Loucy (cell line): ENCODE results near the gene EXD3.

Experiments used
- H2AFZ ChIP-seq: fragments of 200-600 bp; sonication (generic); 2 replicates; pipeline ENCODE4 v1.6.0; 2016; ENCODE audit warnings: antibody characterized with exemption, mild to moderate bottlenecking, low read length, moderate library complexity
- H3F3A ChIP-seq: fragments of 200-600 bp; 2 replicates; pipeline ENCODE4 v1.6.0; 2016; ENCODE audit warnings: antibody characterized with exemption, low read depth, mild to moderate bottlenecking
- H3K27me3 ChIP-seq: fragments of 200-600 bp; sonication (generic); 2 replicates; pipeline ENCODE4 v1.6.1; 2014; ENCODE audit warnings: low read length, mild to moderate bottlenecking; ENCODE audit not compliant: insufficient read depth, poor library complexity, severe bottlenecking
- H3K36me3 ChIP-seq: fragments of 200-600 bp; sonication (generic); 2 replicates; pipeline ENCODE4 v1.6.1; 2016; ENCODE audit warnings: low read length; ENCODE audit not compliant: insufficient read depth
- H3K4me1 ChIP-seq: fragments of 200-600 bp; sonication (generic); 2 replicates; pipeline ENCODE4 v1.5.1; 2014; ENCODE audit warnings: low read length, mild to moderate bottlenecking; ENCODE audit not compliant: insufficient read depth, poor library complexity, severe bottlenecking
- H3K4me2 ChIP-seq: fragments of 200-600 bp; sonication (generic); 2 replicates; pipeline ENCODE4 v1.6.0; 2014; ENCODE audit warnings: antibody characterized with exemption, low read length, low read depth, mild to moderate bottlenecking; ENCODE audit not compliant: poor library complexity, severe bottlenecking
- H3K4me3 ChIP-seq: fragments of 200-600 bp; sonication (generic); 2 replicates; pipeline ENCODE4 v1.5.1; 2014; ENCODE audit warnings: low read length, mild to moderate bottlenecking, mixed read lengths; ENCODE audit not compliant: poor library complexity, severe bottlenecking
- H3K79me2 ChIP-seq: fragments of 200-600 bp; sonication (generic); 2 replicates; pipeline ENCODE4 v1.6.1; 2014; ENCODE audit warnings: low read length; ENCODE audit not compliant: insufficient read depth
- H3K9ac ChIP-seq: fragments of 200-600 bp; sonication (generic); 2 replicates; pipeline ENCODE4 v1.6.0; 2014; ENCODE audit warnings: mild to moderate bottlenecking, low read depth, low read length, moderate library complexity; ENCODE audit not compliant: poor library complexity, severe bottlenecking
- H3K9me2 ChIP-seq: fragments of 200-600 bp; sonication (generic); replicated peaks from 2 replicates; pipeline ENCODE4 v1.6.1; 2016; ENCODE audit warnings: low read depth, low read length, mixed read lengths
- H3K9me3 ChIP-seq: fragments of 200-600 bp; sonication (generic); 2 replicates; pipeline ENCODE4 v1.6.1; 2014; ENCODE audit warnings: mild to moderate bottlenecking, antibody characterized with exemption, low read length, low read depth; ENCODE audit not compliant: insufficient read depth
- H4K20me1 ChIP-seq: fragments of 200-600 bp; sonication (generic); 2 replicates; pipeline ENCODE4 v1.6.0; 2014; ENCODE audit warnings: antibody characterized with exemption, low read length, mild to moderate bottlenecking; ENCODE audit not compliant: insufficient read depth, poor library complexity, severe bottlenecking
- CTCF ChIP-seq: fragments of 200-600 bp; sonication (generic); conservative IDR thresholded peaks from 2 replicates; pipeline ENCODE4 v1.5.1; 2014; ENCODE audit warnings: mild to moderate bottlenecking, antibody characterized with exemption, low read length
- EZH2phosphoT487 ChIP-seq: fragments of 200-600 bp; IDR thresholded peaks from 2 replicates; pipeline ENCODE4 v1.6.1; 2018; ENCODE audit warnings: antibody characterized with exemption, mild to moderate bottlenecking, moderate library complexity, borderline replicate concordance

EXD3 gene

GRCh38 chr9:137447722-137448601 lies 25.0 kb upstream of the EXD3 start:
- TF ChIP-seq CTCF = no peak
- TF ChIP-seq EZH2phosphoT487 = no peak
- Histone ChIP-seq H3F3A (no peaks in the 10 kb centered on the region), H3K4me1 (peaks cover 12% of the 10 kb centered on the region), H3K4me3 (no peak overlapping the region), H3K9me3 (no peaks in the 10 kb centered on the region), H3K27me3 (no peaks in the 10 kb centered on the region), H3K9ac (no peak overlapping the region), H3K36me3 (no peaks in the 10 kb centered on the region), H2AFZ (no peak overlapping the region), H4K20me1 (no peaks in the 10 kb centered on the region), H3K79me2 (no peaks in the 10 kb centered on the region), H3K4me2 (no peak overlapping the region), H3K9me2 (no peaks in the 10 kb centered on the region)

- Histone ChIP-seq H3K4me2 (no peak overlapping the region), H3F3A (no peaks in the 10 kb centered on the region), H4K20me1 (no peaks in the 10 kb centered on the region), H2AFZ (no peak overlapping the region), H3K9ac (no peak overlapping the region), H3K9me3 (no peaks in the 10 kb centered on the region), H3K36me3 (no peaks in the 10 kb centered on the region), H3K27me3 (no peaks in the 10 kb centered on the region), H3K4me3 (no peak overlapping the region), H3K9me2 (no peaks in the 10 kb centered on the region), H3K79me2 (no peaks in the 10 kb centered on the region), H3K4me1 (peaks cover 12% of the 10 kb centered on the region)
- TF ChIP-seq EZH2phosphoT487 (no peak), CTCF (no peak)
These were observed 24.0 kb upstream of the EXD3 start for GRCh38 chr9:137446851-137447471.

- Histone ChIP-seq H3K4me2 (no peak overlapping the region), H3K9me2 (no peaks in the 10 kb centered on the region), H3K9me3 (no peaks in the 10 kb centered on the region), H3K36me3 (no peaks in the 10 kb centered on the region), H3K9ac (no peak overlapping the region), H3K27me3 (no peaks in the 10 kb centered on the region), H3K4me3 (no peak overlapping the region), H3K79me2 (no peaks in the 10 kb centered on the region), H2AFZ (no peak overlapping the region), H4K20me1 (no peaks in the 10 kb centered on the region), H3K4me1 (peaks cover 12% of the 10 kb centered on the region), H3F3A (no peaks in the 10 kb centered on the region)
- no peak for TF ChIP-seq CTCF
- no peak for TF ChIP-seq EZH2phosphoT487
These were observed 23.0 kb upstream of the EXD3 start for GRCh38 chr9:137445930-137446431.
